Measurements from ENCODE around the gene MRPL24. TPM values are rescaled to one million over a fixed set of nuclear protein-coding genes. Genes with fewer than 3 reads are reported as not detected.

MRPL24 gene
- total and polyA plus RNA-seq, 2 of the 8 experiments (the other 6 are each of a cell fraction or from before 2014, with no cell fraction given) = 29.7 to 35.2 TPM

- TF ChIP-seq CHD7 (IDR thresholded peaks at IDR 0.05; ENCODE audit: insufficient replicate concordance, low read length) (no peak), CTBP2 (IDR thresholded peaks at IDR 0.05; ENCODE audit: borderline replicate concordance, insufficient read depth, insufficient read length, low read length) (no peak), SAP30 (IDR thresholded peaks at IDR 0.05; ENCODE audit: insufficient read depth, insufficient replicate concordance, low read length) (no peak), CBX8 (IDR thresholded peaks at IDR 0.05; ENCODE audit: borderline replicate concordance, low read depth, low read length) (no peak), TBP (IDR thresholded peaks at IDR 0.05; ENCODE audit: low read depth, low read length) (no peak), TCF12 (IDR thresholded peaks at IDR 0.05; ENCODE audit: low read depth, low read length) (no peak)
Observed at GRCh38 chr1:156709031-156709430, 31.9 kb downstream of the MRPL24 start (continued).

Measured in H1 (cell line).